Mesenchymal stem cell (in vitro differentiated cells and primary cell): ENCODE data around the gene RABGEF1. TPM values are rescaled to one million over a fixed set of nuclear protein-coding genes. Genes with fewer than 3 reads are reported as not detected.

Experiments used
- DNase-seq: peaks from one replicate; pipeline ENCODE4 v3.0.0-alpha.2; 2013
- H2AFZ ChIP-seq: one replicate; pipeline ENCODE4 v1.6.1; 2013; ENCODE audit warnings: low read depth, mild to moderate bottlenecking, control low read depth, inconsistent platforms, low read length, moderate library complexity
- H2AK5ac ChIP-seq: 2 replicates; pipeline ENCODE4 v1.6.1; 2013; ENCODE audit warnings: low read length, moderate library complexity, mild to moderate bottlenecking, inconsistent platforms; ENCODE audit not compliant: severe bottlenecking
- H2BK120ac ChIP-seq: one replicate; pipeline ENCODE4 v1.6.1; 2013; ENCODE audit warnings: low read depth, mild to moderate bottlenecking, inconsistent platforms, low read length, moderate library complexity
- H2BK12ac ChIP-seq, 2 experiments: one replicate each; pipeline ENCODE4 v1.6.1; 2013; ENCODE audit warnings: inconsistent platforms in 2 of 2, low read length in 2 of 2, mild to moderate bottlenecking in 2 of 2, moderate library complexity in 2 of 2, control low read depth in 1 of 2
- H2BK15ac ChIP-seq: one replicate; pipeline ENCODE4 v1.6.1; 2013; ENCODE audit warnings: mild to moderate bottlenecking, low read depth, inconsistent platforms; ENCODE audit not compliant: poor library complexity, severe bottlenecking
- H2BK5ac ChIP-seq: 2 replicates; pipeline ENCODE4 v1.6.1; 2013; ENCODE audit warnings: low read depth, mild to moderate bottlenecking, low read length, control low read depth, inconsistent platforms; ENCODE audit not compliant: poor library complexity, severe bottlenecking
- H3K14ac ChIP-seq, 2 experiments: one replicate each; pipeline ENCODE4 v1.6.1; 2013; ENCODE audit warnings: inconsistent platforms in 2 of 2, low read length in 2 of 2, control low read depth in 1 of 2, mild to moderate bottlenecking in 1 of 2, moderate library complexity in 1 of 2
- H3K18ac ChIP-seq, 2 experiments: one replicate each; pipeline ENCODE4 v1.6.1; 2013; ENCODE audit warnings: inconsistent platforms in 2 of 2, low read length in 2 of 2, control low read depth in 1 of 2, low read depth in 1 of 2, mild to moderate bottlenecking in 1 of 2
- H3K23ac ChIP-seq, 2 experiments: one replicate each; pipeline ENCODE4 v1.6.1; 2013; ENCODE audit warnings: inconsistent platforms in 2 of 2, low read length in 2 of 2, mild to moderate bottlenecking in 2 of 2, moderate library complexity in 2 of 2, control low read depth in 1 of 2
- H3K27ac ChIP-seq: 2 replicates; pipeline ENCODE4 v1.5.1; 2013; ENCODE audit warnings: mild to moderate bottlenecking, moderate library complexity, low read length, control low read depth, inconsistent platforms; ENCODE audit not compliant: poor library complexity, severe bottlenecking
- H3K27me3 ChIP-seq, 2 experiments: 2 replicates each; pipeline versions ENCODE4 v1.6.1 to v1.7.0; 2013; ENCODE audit warnings: low read length in 2 of 2, mild to moderate bottlenecking in 2 of 2, moderate library complexity in 2 of 2, control low read depth in 1 of 2, inconsistent platforms in 1 of 2; ENCODE audit not compliant: control insufficient read depth in 1 of 2, insufficient read depth in 1 of 2
- H3K36me3 ChIP-seq, 2 experiments: 2 replicates each; pipeline versions ENCODE4 v1.6.1 to v1.7.0; 2013; ENCODE audit warnings: low read length in 2 of 2, control low read depth in 1 of 2, inconsistent platforms in 1 of 2, low read depth in 1 of 2, mild to moderate bottlenecking in 1 of 2; ENCODE audit not compliant: insufficient read depth in 2 of 2, control insufficient read depth in 1 of 2
- H3K4ac ChIP-seq, 2 experiments: one replicate each; pipeline ENCODE4 v1.6.1; 2013; ENCODE audit warnings: inconsistent platforms in 2 of 2, low read length in 2 of 2, mild to moderate bottlenecking in 2 of 2, moderate library complexity in 2 of 2, control low read depth in 1 of 2, low read depth in 1 of 2
- H3K4me1 ChIP-seq: 2 replicates; pipeline ENCODE4 v1.6.1; 2013; ENCODE audit warnings: low read depth, low read length, control low read depth; ENCODE audit not compliant: control insufficient read depth, insufficient read depth
- H3K4me2 ChIP-seq: 2 replicates; pipeline ENCODE4 v1.6.1; 2013; ENCODE audit warnings: low read length, mild to moderate bottlenecking, inconsistent platforms; ENCODE audit not compliant: poor library complexity, severe bottlenecking
- H3K4me3 ChIP-seq, 2 experiments: 2 replicates each; pipeline versions ENCODE4 v1.5.1 to v1.7.0; 2013; ENCODE audit warnings: low read length in 2 of 2, mild to moderate bottlenecking in 2 of 2, control low read depth in 1 of 2, low read depth in 1 of 2; ENCODE audit not compliant: insufficient read depth in 1 of 2
- H3K79me1 ChIP-seq: replicated peaks from 2 replicates; pipeline ENCODE4 v1.6.1; 2013; ENCODE audit warnings: mild to moderate bottlenecking, control low read depth, low read length, inconsistent platforms; ENCODE audit not compliant: poor library complexity, severe bottlenecking
- H3K9ac ChIP-seq: 2 replicates; pipeline ENCODE4 v1.7.0; 2013; ENCODE audit warnings: mild to moderate bottlenecking, low read length, moderate library complexity
- H3K9me3 ChIP-seq: 2 replicates; pipeline ENCODE4 v1.7.0; 2013; ENCODE audit warnings: mild to moderate bottlenecking, low read length; ENCODE audit not compliant: control insufficient read depth
- H4K8ac ChIP-seq: one replicate; pipeline ENCODE4 v1.6.1; 2013; ENCODE audit warnings: inconsistent platforms, mild to moderate bottlenecking, low read length, moderate library complexity
- H4K91ac ChIP-seq: one replicate; pipeline ENCODE4 v1.6.1; 2013; ENCODE audit warnings: mild to moderate bottlenecking, low read length, inconsistent platforms
- WGBS: methylation state at CpG from one replicate; pipeline ENCODE4 v1.1.7; 2013; ENCODE audit warnings: mixed read lengths; 5-methylcytosine and 5-hydroxymethylcytosine counted together
- small RNA-seq: library from polyadenylated mRNA; stranded (forward); fragments of <200 nt; extraction: miRNeasy Mini kit (QIAGEN cat#:217004); gene quantifications from one replicate; pipeline ENCODE3, GENCODE V24; 2013; ENCODE audit warnings: low read depth

RABGEF1 gene

DNA sequence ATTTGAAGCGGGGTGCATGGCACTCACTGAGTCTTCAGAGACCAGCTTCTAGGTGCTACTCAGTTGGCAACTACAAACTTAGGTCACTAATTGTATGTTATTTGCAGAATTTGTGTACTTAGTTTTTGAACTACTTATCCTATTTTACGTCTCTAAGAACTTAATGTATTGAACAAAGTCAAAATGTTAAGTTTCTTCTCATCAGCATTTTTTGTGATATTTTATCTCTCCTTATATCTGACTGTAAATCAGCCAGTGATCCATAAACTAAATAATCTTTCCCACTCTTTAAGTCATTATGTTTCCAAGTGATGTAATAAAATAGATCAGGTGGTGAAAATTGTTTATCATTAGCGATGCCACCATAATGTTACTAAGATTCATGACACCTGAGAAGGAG lies 120.2 kb downstream of the RABGEF1 start:
- peaks cover 9% of the 10 kb centered on the region for H3K4me1 ChIP-seq
- WGBS = 100% methylated on average over 2 of the region's 3 CpGs
- no peak overlapping the region for H3K18ac ChIP-seq
- no peak overlapping the region for H3K14ac ChIP-seq
- no peak overlapping the region for H3K23ac ChIP-seq
- no peaks in the 10 kb centered on the region for H3K27me3 ChIP-seq
- no peak overlapping the region for H2BK12ac ChIP-seq
- DNase-seq = no peak
- H2BK15ac ChIP-seq = no peak overlapping the region
- H4K91ac ChIP-seq = no peak overlapping the region
- H3K4me3 ChIP-seq = no peak overlapping the region
- no peak overlapping the region for H3K4me2 ChIP-seq
- no peak overlapping the region for H2AFZ ChIP-seq
- H3K79me1 ChIP-seq = no peaks in the 10 kb centered on the region
- H3K9ac ChIP-seq = no peak overlapping the region
- H4K8ac ChIP-seq = no peak overlapping the region
- H3K9me3 ChIP-seq = no peaks in the 10 kb centered on the region
- no peak overlapping the region for H2AK5ac ChIP-seq
- peaks cover 15 to 46% of the 10 kb centered on the region in 2 experiments for H3K36me3 ChIP-seq
- H2BK120ac ChIP-seq = no peak overlapping the region
- H2BK5ac ChIP-seq = no peak overlapping the region
- no peak overlapping the region for H3K4ac ChIP-seq
- H3K27ac ChIP-seq = no peak overlapping the region

Small RNA genes lying within 50 kb of the gene (small RNA-seq; reads per million reads assigned to genes)
- gene AC027644.2 = not detected
